ENCODE data around the gene ZNF784. TPM values are rescaled to one million over a fixed set of nuclear protein-coding genes. Genes with fewer than 3 reads are reported as not detected.

Gene ZNF784
- total RNA-seq, 1 donor from 2014 or later = 12.4 TPM

GRCh38 chr19:55601084-55601483 lies 23.3 kb downstream of the ZNF784 start:
- TF ChIP-seq, protein P1, sequence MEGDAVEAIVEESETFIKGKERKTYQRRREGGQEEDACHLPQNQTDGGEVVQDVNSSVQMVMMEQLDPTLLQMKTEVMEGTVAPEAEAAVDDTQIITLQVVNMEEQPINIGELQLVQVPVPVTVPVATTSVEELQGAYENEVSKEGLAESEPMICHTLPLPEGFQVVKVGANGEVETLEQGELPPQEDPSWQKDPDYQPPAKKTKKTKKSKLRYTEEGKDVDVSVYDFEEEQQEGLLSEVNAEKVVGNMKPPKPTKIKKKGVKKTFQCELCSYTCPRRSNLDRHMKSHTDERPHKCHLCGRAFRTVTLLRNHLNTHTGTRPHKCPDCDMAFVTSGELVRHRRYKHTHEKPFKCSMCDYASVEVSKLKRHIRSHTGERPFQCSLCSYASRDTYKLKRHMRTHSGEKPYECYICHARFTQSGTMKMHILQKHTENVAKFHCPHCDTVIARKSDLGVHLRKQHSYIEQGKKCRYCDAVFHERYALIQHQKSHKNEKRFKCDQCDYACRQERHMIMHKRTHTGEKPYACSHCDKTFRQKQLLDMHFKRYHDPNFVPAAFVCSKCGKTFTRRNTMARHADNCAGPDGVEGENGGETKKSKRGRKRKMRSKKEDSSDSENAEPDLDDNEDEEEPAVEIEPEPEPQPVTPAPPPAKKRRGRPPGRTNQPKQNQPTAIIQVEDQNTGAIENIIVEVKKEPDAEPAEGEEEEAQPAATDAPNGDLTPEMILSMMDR (conservative IDR thresholded peaks at IDR 0.05) = no peak
- Mint-ChIP-seq H3K27ac (ENCODE audit: unreplicated experiment) (no peak overlapping the region), H3K9me3 (peaks cover 5% of the 10 kb centered on the region), H3K4me3 (peak overlapping the region; percentile 88), H3K27me3 (ENCODE audit: low read depth) (no peaks in the 10 kb centered on the region), H3K4me1 (peaks cover 31% of the 10 kb centered on the region), H3K36me3 (ENCODE audit: low read depth) (peaks cover 13% of the 10 kb centered on the region)
- DNase-seq (ENCODE audit: low read depth, low spot score) = no peak

DNA sequence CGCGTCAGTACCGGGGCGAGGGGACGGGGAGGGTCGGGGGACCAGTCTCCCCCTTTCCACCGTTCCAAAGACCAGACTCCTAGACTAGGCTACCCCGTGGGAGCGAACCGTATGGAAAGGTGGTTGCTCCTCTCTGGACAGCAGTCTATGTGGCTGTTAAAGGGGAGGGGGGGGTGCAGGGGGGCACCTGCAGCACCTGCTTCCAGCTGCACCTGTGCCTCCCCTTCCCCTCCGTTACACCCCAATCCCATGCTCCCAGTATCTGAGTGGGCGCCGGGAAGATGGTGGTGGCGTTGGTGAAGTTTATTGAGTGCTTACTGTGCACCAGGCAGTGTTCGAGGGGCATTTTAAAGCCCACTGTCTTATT lies 23.7 kb downstream of the ZNF784 start:
- Mint-ChIP-seq H3K4me3 (peak overlapping the region; percentile 88), H3K36me3 (ENCODE audit: low read depth) (peaks cover 17% of the 10 kb centered on the region), H3K27ac (ENCODE audit: unreplicated experiment) (no peak overlapping the region), H3K4me1 (peaks cover 28% of the 10 kb centered on the region), H3K27me3 (ENCODE audit: low read depth) (no peaks in the 10 kb centered on the region), H3K9me3 (peaks cover 5% of the 10 kb centered on the region)
- DNase-seq (ENCODE audit: low read depth, low spot score) = no peak
- TF ChIP-seq, protein P1 (conservative IDR thresholded peaks at IDR 0.05) = no peak

DNA sequence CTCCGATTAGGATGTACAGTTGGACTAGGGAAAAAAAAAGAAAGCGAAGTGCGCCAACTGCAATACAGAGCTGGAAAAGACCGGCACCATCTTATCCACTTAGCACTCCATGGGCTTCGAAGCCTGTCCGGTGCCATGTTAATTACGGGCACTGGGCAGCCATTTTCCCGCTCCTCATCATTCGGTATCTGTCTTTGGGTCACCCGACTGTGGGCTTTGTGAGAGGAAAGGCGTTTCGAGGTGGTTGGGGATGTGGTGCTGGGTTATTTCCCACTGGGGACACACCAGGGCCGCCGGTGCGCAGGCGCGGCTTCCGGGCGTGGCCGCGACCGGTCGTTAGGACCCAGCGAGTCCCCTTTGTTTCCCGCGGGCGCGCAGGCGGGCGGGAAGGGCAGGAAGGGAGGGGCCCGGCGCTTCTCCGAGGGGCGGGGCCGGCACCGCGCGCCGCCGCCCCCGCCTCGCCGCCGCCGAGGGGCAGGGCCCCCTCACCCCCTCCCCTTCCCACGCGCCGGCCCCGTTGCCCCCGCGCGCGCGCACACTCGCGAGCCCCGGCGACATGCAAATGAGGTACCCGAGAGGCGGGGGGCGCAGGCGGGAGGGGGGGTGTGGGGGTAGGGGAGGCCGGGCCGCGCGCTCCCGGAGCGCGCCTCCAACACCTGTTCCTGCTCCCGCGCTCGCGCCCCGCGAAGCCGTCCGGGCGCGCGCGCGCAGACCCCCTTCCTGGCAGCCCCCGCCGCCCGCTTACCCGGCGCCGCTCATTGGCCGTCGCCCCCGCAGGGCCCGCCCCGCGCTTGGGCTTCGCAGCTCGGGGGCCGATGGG lies 24.3 kb downstream of the ZNF784 start, which contains the start of gene ZNF524:
Gene ZNF524, plus strand, starts transcription at position 447 of the 820 bp plus-strand sequence. CDS start 1,825 bp downstream, outside the sequence.
- Mint-ChIP-seq H3K36me3 (ENCODE audit: low read depth) (peaks cover 23% of the 10 kb centered on the region), H3K4me1 (peaks cover 27% of the 10 kb centered on the region), H3K27me3 (ENCODE audit: low read depth) (no peaks in the 10 kb centered on the region), H3K4me3 (peak within 1 kb of the TSS; percentile 98), H3K27ac (ENCODE audit: unreplicated experiment) (peak within 1 kb of the TSS; percentile 100), H3K9me3 (peaks cover 5% of the 10 kb centered on the region)
- DNase-seq (ENCODE audit: low read depth, low spot score) = peak; percentile 74
- TF ChIP-seq, protein P1 (conservative IDR thresholded peaks at IDR 0.05) = no peak

DNA sequence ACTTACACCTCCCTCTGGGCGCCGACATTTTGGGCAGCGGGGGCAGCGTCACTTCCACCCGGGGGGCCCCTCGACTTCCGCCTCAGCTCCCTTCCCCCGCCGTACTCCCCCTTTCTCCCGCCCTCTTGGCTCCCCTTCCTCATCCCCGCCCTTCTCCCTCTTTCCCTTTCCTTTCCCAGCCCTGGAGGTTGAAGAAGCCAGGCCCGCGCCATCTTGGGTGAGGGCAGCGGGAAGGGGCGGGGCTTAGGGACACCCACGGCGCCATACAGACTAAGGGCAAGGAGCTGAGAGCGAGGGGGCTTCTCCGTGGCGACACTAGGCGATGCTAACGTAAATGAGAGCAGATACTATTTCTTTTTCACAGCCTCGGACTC lies 24.9 kb downstream of the ZNF784 start, which contains the start of gene FIZ1:
Gene FIZ1, minus strand, starts transcription at position 50 of the 374 bp plus-strand sequence. CDS start 1,652 bp downstream, outside the sequence.
- Mint-ChIP-seq H3K9me3 (peaks cover 5% of the 10 kb centered on the region), H3K36me3 (ENCODE audit: low read depth) (peaks cover 28% of the 10 kb centered on the region), H3K27ac (ENCODE audit: unreplicated experiment) (peak within 1 kb of the TSS; percentile 100), H3K4me3 (peak within 1 kb of the TSS; percentile 98), H3K4me1 (peaks cover 21% of the 10 kb centered on the region), H3K27me3 (ENCODE audit: low read depth) (no peaks in the 10 kb centered on the region)
- peak; percentile 98 for DNase-seq (ENCODE audit: low read depth, low spot score)
- TF ChIP-seq, protein P1 (conservative IDR thresholded peaks at IDR 0.05) = no peak

DNA sequence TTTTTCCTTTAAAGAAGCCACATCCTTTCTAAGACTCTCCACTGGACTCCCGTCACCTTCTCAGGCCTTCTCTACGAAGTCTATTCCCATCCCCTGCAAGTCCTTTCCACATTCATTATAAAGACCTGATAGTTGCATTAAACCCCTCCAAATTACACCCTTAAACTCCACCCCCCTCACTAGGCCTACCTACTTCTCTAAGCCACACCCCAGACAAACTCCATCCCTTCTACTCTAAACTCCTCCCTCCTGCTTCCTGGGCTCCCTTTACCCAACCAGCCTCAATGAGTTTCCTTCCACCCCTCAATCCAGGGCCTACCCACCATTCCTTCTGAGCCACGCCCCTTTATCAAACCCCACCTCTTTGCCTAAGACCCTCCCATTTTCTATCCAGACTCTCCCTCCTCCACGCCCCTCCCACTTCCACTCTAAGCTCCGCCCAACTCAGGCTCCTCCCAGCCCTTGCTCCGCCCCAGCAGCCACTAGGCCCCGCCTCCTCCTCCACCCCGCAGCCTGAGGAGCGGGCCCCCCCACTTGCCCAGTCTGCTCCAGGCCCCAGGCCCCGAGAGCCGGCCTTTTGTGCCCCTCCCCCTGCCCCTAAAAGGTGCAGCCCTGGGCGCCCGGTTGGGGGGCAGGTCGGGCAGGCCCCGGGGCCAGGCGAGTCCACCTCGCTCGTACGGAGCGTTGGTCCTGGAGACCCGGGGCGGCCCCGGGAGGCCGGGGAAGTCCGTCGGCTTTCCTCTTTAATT lies 25.5 kb downstream of the ZNF784 start:
- peak; percentile 98 for DNase-seq (ENCODE audit: low read depth, low spot score)
- Mint-ChIP-seq H3K4me1 (peaks cover 20% of the 10 kb centered on the region), H3K27ac (ENCODE audit: unreplicated experiment) (no peak overlapping the region), H3K27me3 (ENCODE audit: low read depth) (no peaks in the 10 kb centered on the region), H3K9me3 (peaks cover 5% of the 10 kb centered on the region), H3K36me3 (ENCODE audit: low read depth) (peaks cover 28% of the 10 kb centered on the region), H3K4me3 (peak overlapping the region; percentile 98)
- TF ChIP-seq, protein P1 (conservative IDR thresholded peaks at IDR 0.05) = no peak
